Subcutaneous abdominal adipose tissue (tissue), 5 donors: ENCODE results near the gene POLR2H.

ENCODE experiments used
- H3K27ac ChIP-seq: one replicate; pipeline ENCODE4 v1.7.0; 2013; ENCODE audit warnings: low read depth, mild to moderate bottlenecking, inconsistent platforms, low read length, moderate library complexity
- H3K27me3 ChIP-seq, 5 donors: one replicate each; pipeline ENCODE4 v1.7.0; 2013; ENCODE audit warnings: low read length in 5 of 5, inconsistent platforms in 1 of 5; ENCODE audit not compliant: control insufficient read depth in 5 of 5, insufficient read depth in 4 of 5
- H3K36me3 ChIP-seq, 5 donors: one replicate each; pipeline ENCODE4 v1.7.0; 2013; ENCODE audit warnings: low read length in 5 of 5; ENCODE audit not compliant: control insufficient read depth in 5 of 5, insufficient read depth in 5 of 5
- H3K4me1 ChIP-seq, 5 donors: one replicate each; pipeline ENCODE4 v1.7.0; 2013; ENCODE audit warnings: low read length in 5 of 5, mild to moderate bottlenecking in 3 of 5, moderate library complexity in 1 of 5; ENCODE audit not compliant: control insufficient read depth in 5 of 5, insufficient read depth in 5 of 5
- H3K4me3 ChIP-seq, 5 donors: one replicate each; pipeline ENCODE4 v1.7.0; 2013; ENCODE audit warnings: low read length in 5 of 5, low read depth in 1 of 5
- H3K9ac ChIP-seq, 5 donors: one replicate each; pipeline ENCODE4 v1.7.0; 2013; ENCODE audit warnings: low read length in 5 of 5, mild to moderate bottlenecking in 4 of 5, moderate library complexity in 3 of 5
- H3K9me3 ChIP-seq, 5 donors: one replicate each; pipeline ENCODE4 v1.7.0; 2013; ENCODE audit warnings: low read length in 5 of 5; ENCODE audit not compliant: control insufficient read depth in 5 of 5
- donor health status: healthy.
- donor health status: healthy.
- donor health status: healthy.
- donor health status: healthy.
- donor health status: healthy.

POLR2H gene

GRCh38 chr3:184322731-184323487 is 38.6 kb upstream of the POLR2H start:
- Histone ChIP-seq H3K36me3 (peaks cover 10 to 84% (median 80%) of the 10 kb centered on the region in 5 donors), H3K4me1 (peaks cover 27 to 59% (median 56%) of the 10 kb centered on the region in 5 donors), H3K4me3 (no peak overlapping the region), H3K27me3 (no peaks in the 10 kb centered on the region), H3K9me3 (no peaks in the 10 kb centered on the region), H3K27ac (peak overlapping the region; percentile 91), H3K9ac (peak overlapping the region in 1 of 5 donors; percentile 49)

- peaks cover 10 to 89% (median 84%) of the 10 kb centered on the region in 5 donors for H3K36me3 ChIP-seq
- no peak overlapping the region for H3K4me3 ChIP-seq
- peaks cover 27 to 52% (median 49%) of the 10 kb centered on the region in 5 donors for H3K4me1 ChIP-seq
- H3K27me3 ChIP-seq, result no peaks in the 10 kb centered on the region
- no peaks in the 10 kb centered on the region for H3K9me3 ChIP-seq
- H3K27ac ChIP-seq, result peak overlapping the region; percentile 66
- no peak overlapping the region for H3K9ac ChIP-seq
Observed at GRCh38 chr3:184323696-184324095, 37.8 kb upstream of the POLR2H start.

DNA sequence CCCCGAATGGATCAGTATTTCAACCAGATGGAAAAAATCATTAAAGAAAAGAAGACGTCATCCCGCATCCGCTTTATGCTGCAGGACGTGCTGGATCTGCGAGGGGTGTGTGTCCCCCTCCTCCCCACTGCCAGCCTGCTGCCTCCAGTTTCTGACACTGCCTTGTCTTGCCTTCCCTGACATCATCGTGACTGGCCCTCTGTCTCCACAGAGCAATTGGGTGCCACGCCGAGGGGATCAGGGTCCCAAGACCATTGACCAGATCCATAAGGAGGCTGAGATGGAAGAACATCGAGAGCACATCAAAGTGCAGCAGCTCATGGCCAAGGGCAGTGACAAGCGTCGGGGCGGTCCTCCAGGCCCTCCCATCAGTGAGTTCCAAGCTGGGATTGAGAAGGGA is 36.2 kb upstream of the POLR2H start:
- Histone ChIP-seq H3K36me3 (peaks cover 14 to 100% (median 98%) of the 10 kb centered on the region in 5 donors), H3K9me3 (no peaks in the 10 kb centered on the region), H3K27ac (no peak overlapping the region)

DNA sequence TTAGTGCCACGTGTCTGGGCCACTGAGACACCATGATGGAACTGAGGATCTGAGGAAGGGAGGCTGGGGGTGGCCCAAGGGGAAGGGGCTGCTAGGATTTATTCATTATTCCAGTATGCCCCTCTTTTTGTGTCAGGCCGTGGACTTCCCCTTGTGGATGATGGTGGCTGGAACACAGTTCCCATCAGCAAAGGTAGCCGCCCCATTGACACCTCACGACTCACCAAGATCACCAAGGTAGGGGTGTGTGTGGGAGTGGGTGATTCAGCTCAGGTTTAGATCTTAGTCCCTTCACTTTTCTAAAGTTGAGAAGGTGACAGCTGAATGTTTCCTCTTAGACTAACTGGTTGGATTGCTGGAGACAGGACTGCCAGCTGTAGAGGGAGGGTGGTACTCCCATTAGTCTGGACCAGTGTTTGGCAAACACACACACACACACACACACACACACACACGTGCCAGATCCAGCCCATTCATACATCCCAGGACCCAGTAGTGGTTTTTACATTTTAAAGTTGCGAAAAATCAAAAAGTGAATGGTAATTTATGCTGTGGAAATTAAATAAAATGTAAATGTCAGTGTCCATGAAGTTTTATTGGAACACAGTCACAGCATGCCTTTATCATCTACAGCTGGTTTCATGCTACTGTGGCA is 35.7 kb upstream of the POLR2H start:
- H3K36me3 ChIP-seq, result peaks cover 14 to 98% (median 96%) of the 10 kb centered on the region in 5 donors
- no peaks in the 10 kb centered on the region for H3K9me3 ChIP-seq
- H3K27ac ChIP-seq, result no peak overlapping the region
- peaks cover 14 to 31% (median 29%) of the 10 kb centered on the region in 5 donors for H3K4me1 ChIP-seq
- no peak overlapping the region for H3K4me3 ChIP-seq
- H3K9ac ChIP-seq, result no peak overlapping the region
- no peaks in the 10 kb centered on the region for H3K27me3 ChIP-seq

More for the DNA sequence above, 36.2 kb upstream of the POLR2H start:
- Histone ChIP-seq H3K4me1 (peaks cover 18 to 37% (median 34%) of the 10 kb centered on the region in 5 donors), H3K9ac (no peak overlapping the region), H3K27me3 (no peaks in the 10 kb centered on the region), H3K4me3 (no peak overlapping the region)

- Histone ChIP-seq H3K27ac (no peak overlapping the region), H3K36me3 (peaks cover 14 to 98% (median 96%) of the 10 kb centered on the region in 5 donors), H3K27me3 (no peaks in the 10 kb centered on the region), H3K4me1 (peaks cover 11 to 21% (median 18%) of the 10 kb centered on the region in 5 donors), H3K4me3 (no peak overlapping the region), H3K9ac (no peak overlapping the region), H3K9me3 (no peaks in the 10 kb centered on the region)
Observed at GRCh38 chr3:184327171-184327570, 34.3 kb upstream of the POLR2H start.

DNA sequence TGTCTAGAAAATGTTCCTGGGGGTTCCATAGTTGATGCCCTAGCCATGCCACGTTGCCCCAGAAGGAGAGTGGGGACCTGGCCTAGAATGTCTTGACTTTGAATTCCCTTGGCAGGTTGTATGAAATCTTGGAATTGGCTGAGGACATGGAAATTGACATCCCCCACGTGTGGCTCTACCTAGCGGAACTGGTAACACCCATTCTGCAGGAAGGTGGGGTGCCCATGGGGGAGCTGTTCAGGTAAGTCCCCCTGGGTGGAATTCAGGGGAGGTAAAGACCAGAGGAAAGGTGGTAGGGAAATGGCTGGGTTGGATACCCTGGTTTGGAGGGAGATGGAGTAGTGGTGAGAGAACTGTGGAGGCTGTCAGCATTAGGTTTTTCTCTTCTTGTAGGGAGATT is 33.0 kb upstream of the POLR2H start:
- Histone ChIP-seq H3K4me1 (peaks cover 3 to 21% (median 5%) of the 10 kb centered on the region in 5 donors), H3K9ac (no peak overlapping the region), H3K36me3 (peaks cover 14 to 98% (median 96%) of the 10 kb centered on the region in 5 donors), H3K27ac (no peak overlapping the region), H3K27me3 (no peaks in the 10 kb centered on the region), H3K9me3 (no peaks in the 10 kb centered on the region), H3K4me3 (no peak overlapping the region)

DNA sequence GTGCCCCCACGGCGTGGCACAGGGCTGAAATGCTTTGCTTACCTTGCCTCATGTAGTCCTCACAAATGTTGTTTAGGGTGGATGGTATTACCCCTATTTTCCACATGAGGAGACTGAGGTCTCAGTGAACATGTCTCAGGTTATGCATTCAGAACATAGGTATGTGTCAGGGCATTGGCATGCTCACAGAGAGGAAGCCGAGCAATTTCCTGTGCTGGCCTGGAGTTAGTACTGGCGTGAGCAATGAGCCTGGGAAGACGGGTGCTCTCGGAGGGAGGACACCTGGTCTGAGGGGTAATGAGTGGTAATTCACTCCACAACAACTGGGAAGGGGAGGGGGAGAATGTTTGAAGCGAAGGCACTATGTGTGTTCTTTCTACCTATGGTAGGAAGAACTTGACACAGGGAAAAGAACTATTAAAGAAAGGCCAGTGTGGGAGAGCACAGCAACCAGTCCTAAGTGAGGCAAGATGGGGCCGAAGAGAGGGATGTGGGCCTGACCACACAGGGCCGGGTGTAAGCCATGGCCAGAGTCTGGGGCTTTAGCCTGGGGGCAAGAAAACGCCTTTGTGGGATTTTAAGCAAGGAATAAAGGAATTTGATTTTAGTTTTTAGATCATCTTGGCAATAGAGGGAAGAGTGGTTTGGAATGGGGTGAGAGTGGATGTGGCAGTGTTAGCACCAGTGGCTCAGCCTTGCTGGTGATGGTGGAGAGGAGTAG is 29.0 kb upstream of the POLR2H start:
- Histone ChIP-seq H3K4me3 (no peak overlapping the region), H3K9ac (peak overlapping the region in 2 of 5 donors; percentile 14 to 28), H3K27me3 (no peaks in the 10 kb centered on the region), H3K36me3 (peaks cover 4 to 77% (median 73%) of the 10 kb centered on the region in 5 donors), H3K4me1 (peaks cover 8 to 37% (median 21%) of the 10 kb centered on the region in 5 donors), H3K27ac (peak overlapping the region; percentile 39), H3K9me3 (no peaks in the 10 kb centered on the region)

- Histone ChIP-seq H3K9me3 (no peaks in the 10 kb centered on the region), H3K27ac (peak overlapping the region; percentile 39), H3K4me3 (no peak overlapping the region), H3K9ac (no peak overlapping the region), H3K36me3 (peaks cover 4 to 71% (median 67%) of the 10 kb centered on the region in 5 donors), H3K4me1 (peaks cover 8 to 44% (median 27%) of the 10 kb centered on the region in 5 donors), H3K27me3 (no peaks in the 10 kb centered on the region)
Observed at GRCh38 chr3:184333190-184333589, 28.3 kb upstream of the POLR2H start.

DNA sequence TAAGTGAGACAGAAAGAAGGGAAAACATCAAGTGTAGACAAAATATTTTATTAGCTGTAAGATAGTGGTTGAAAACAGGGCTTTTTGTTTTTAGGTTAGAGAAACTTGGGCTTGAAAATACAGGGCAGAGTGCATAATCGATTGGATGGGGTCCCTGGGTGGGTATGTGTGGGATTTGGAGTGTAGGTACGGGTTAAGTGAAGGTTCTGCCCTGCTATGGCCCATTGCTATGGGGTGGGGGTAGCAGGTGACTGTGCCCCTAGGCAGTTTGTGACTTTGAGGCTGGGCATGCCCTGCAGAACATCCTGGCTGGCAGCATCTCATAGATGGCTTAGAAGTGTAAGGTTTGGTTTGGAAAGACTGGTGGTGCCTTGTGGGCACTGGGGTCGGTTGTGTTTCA is 27.8 kb upstream of the POLR2H start:
- H3K4me1 ChIP-seq, result peaks cover 8 to 49% (median 32%) of the 10 kb centered on the region in 5 donors

More for the DNA sequence above, 27.8 kb upstream of the POLR2H start:
- peaks cover 4 to 66% (median 62%) of the 10 kb centered on the region in 5 donors for H3K36me3 ChIP-seq
- no peaks in the 10 kb centered on the region for H3K9me3 ChIP-seq
- H3K4me3 ChIP-seq, result no peak overlapping the region
- H3K27ac ChIP-seq, result peak overlapping the region; percentile 39
- no peaks in the 10 kb centered on the region for H3K27me3 ChIP-seq
- H3K9ac ChIP-seq, result no peak overlapping the region
